Panc1 (cell line): ENCODE data around the gene SPECC1L. TPM values are rescaled to one million over a fixed set of nuclear protein-coding genes. Genes with fewer than 3 reads are reported as not detected.

Experiments used
- ATAC-seq: fragments of 200-7000 bp; cut with Tn5 transposase; 2 replicates; pipeline ENCODE4 v1.9.1; 2020; ENCODE audit warnings: mild to moderate bottlenecking, moderate library complexity
- BruUV-seq: library from RNA; stranded (reverse); fragments of 400-500 nt; replicated peaks from 2 replicates; lab custom pipeline; 2021; lab: Mats Ljungman, UMichigan
- CTCF ChIA-PET: fragments of 300-600 bp; sonication (Branson Sonifier 250); formaldehyde crosslinking; loops from one replicate; lab custom pipeline; 2022; ENCODE audit warnings: antibody characterized with exemption; lab: Charles Lee
- POLR2A ChIA-PET: fragments of 300-600 bp; sonication (Branson Sonifier 250); formaldehyde crosslinking; loops from one replicate; lab custom pipeline; 2022; ENCODE audit warnings: antibody characterized with exemption; lab: Charles Lee
- DNase-seq: peaks from one replicate; pipeline ENCODE4 v3.0.0-alpha.2; 2010; ENCODE audit warnings: low read depth, low spot score
- H3K27ac ChIP-seq: 2 replicates; pipeline ENCODE4 v1.5.1; 2011; ENCODE audit warnings: mild to moderate bottlenecking, low read length, inconsistent platforms
- H3K27me3 ChIP-seq: fragments of 200-500 bp; sonication (Bioruptor generic); 2 replicates; pipeline ENCODE4 v1.6.0; 2014; ENCODE audit warnings: low read length, inconsistent platforms; ENCODE audit not compliant: control insufficient read depth, insufficient read depth
- H3K36me3 ChIP-seq: fragments of 200-500 bp; sonication (Bioruptor generic); 2 replicates; pipeline ENCODE4 v1.5.1; 2014; ENCODE audit warnings: inconsistent platforms, mild to moderate bottlenecking, low read length, moderate library complexity; ENCODE audit not compliant: control insufficient read depth, insufficient read depth
- H3K4me1 ChIP-seq: 2 replicates; pipeline ENCODE4 v1.5.1; 2011; ENCODE audit warnings: inconsistent platforms, mild to moderate bottlenecking, low read length, moderate library complexity; ENCODE audit not compliant: control insufficient read depth, insufficient read depth
- H3K4me3 ChIP-seq, 2 experiments: 2 replicates each; pipeline ENCODE4 v1.5.1; 2011 to 2012; ENCODE audit warnings: low read depth in 2 of 2, low read length in 2 of 2, mild to moderate bottlenecking in 2 of 2, inconsistent platforms in 1 of 2, moderate library complexity in 1 of 2
- H3K9me3 ChIP-seq: fragments of 200-500 bp; sonication (Bioruptor generic); 2 replicates; pipeline ENCODE4 v1.5.1; 2014; ENCODE audit warnings: low read depth, mild to moderate bottlenecking, inconsistent platforms, low read length, moderate library complexity; ENCODE audit not compliant: control insufficient read depth, insufficient read depth
- CTCF ChIP-seq: fragments of 450-650 bp; IDR thresholded peaks from 2 replicates; pipeline ENCODE4 v1.5.1; 2017; ENCODE audit warnings: mild to moderate bottlenecking
- POLR2AphosphoS5 ChIP-seq: IDR thresholded peaks from 2 replicates; pipeline ENCODE4 v1.6.1; 2012; ENCODE audit warnings: mild to moderate bottlenecking, low read depth, low read length, moderate library complexity
- REST ChIP-seq, 2 experiments: IDR thresholded peaks; 2 replicates each; pipeline ENCODE4 v1.6.1; 2011 to 2012; ENCODE audit warnings: low read depth in 2 of 2, control low read depth in 1 of 2, low read length in 1 of 2, mild to moderate bottlenecking in 1 of 2, moderate library complexity in 1 of 2; ENCODE audit not compliant: insufficient read depth in 1 of 2
- SIN3A ChIP-seq: IDR thresholded peaks from 2 replicates; pipeline ENCODE4 v1.6.1; 2012; ENCODE audit warnings: low read depth, mild to moderate bottlenecking, low read length, moderate library complexity, borderline replicate concordance; ENCODE audit not compliant: insufficient read depth
- TCF7L2 ChIP-seq: IDR thresholded peaks from 2 replicates; pipeline ENCODE4 v1.6.1; 2011; ENCODE audit warnings: mild to moderate bottlenecking, low read depth, low read length, inconsistent platforms
- in situ Hi-C: cut with HindIII; loops from 2 replicates; pipeline ENCODE4 v1.10.0; 2016; ENCODE audit warnings: low sequenced_read_pairs, low pct_unique_long_range_greater_than_20kb
- intact Hi-C: fragments of 100-400 bp; cut with micrococcal nuclease; formaldehyde crosslinking; loops from one replicate; pipeline ENCODE4 v1.10.0; 2022; ENCODE audit not compliant: unreplicated experiment
- total RNA-seq: library from RNA; stranded (reverse); gene quantifications from one replicate; pipeline ENCODE4 v1.2.1, GENCODE V29; 2021; ENCODE audit not compliant: unreplicated experiment

SPECC1L gene
- total RNA-seq, 1 experiment from 2014 or later: 43.3 TPM

- no peaks in the 10 kb centered on the region for H3K27me3 ChIP-seq
- H3K36me3 ChIP-seq: no peaks in the 10 kb centered on the region
- no peaks in the 10 kb centered on the region for H3K4me1 ChIP-seq
- ChIA-PET POLR2A (no interaction called here), CTCF (no interaction called here)
- H3K9me3 ChIP-seq: no peaks in the 10 kb centered on the region
- intact Hi-C loops: no loop called here
- TF ChIP-seq SIN3A (no peak), CTCF (no peak), REST (IDR thresholded peaks at IDR 0.05; ENCODE audit: insufficient read depth in 1 of 2, low read depth in 2 of 2, low read length in 1 of 2) (no peak), TCF7L2 (no peak), POLR2AphosphoS5 (no peak)
- no peak overlapping the region for H3K4me3 ChIP-seq
- H3K27ac ChIP-seq: no peak overlapping the region
- no TSS peak for BruUV-seq
- no peak for DNase-seq
- 0 out of 2 replicates have a peak, but pooled peaks have one; percentile 14 for ATAC-seq
- in situ Hi-C loops: no loop called here
Observed at GRCh38 chr22:24444729-24445466, 174.3 kb downstream of the SPECC1L start.

DNA sequence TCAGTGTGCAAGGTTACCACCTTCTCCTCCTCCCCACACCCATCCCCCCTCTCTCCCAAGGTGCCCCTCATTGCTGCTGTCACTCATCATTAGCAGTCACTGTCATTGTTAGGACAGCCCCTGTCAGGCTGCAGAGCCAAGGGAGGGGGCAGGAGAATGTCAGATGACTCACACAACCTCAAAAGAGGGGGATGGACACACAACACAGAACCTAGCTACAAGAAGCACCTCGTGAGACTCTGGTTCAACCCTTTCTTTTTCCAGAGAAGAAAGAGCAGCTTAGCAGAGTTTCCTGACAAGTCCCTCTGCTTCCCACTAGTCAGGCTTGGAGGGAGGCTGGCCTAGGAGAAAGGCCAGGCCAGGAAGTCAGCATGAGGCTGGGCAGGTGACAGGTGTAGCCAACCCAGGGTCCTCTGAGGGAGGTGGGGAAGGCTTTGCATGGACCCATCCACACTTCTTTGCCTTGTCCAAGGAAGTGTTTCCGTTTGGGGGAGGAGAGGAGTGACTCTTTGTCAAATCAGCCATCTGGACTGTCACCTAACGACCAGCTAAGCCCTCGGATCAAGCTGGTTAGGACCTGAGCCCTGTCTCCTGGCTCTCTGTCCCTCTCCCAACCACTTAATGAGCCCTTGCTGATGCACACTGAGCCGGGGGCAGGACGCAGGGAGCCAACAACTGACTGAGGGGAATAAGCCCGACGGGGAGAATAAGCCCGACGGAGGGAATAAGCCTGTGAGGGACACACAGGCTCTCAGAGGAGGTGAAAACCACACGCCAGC, 175.0 kb downstream of the SPECC1L start:
- Histone ChIP-seq H3K36me3 (no peaks in the 10 kb centered on the region), H3K27ac (no peak overlapping the region), H3K4me1 (no peaks in the 10 kb centered on the region), H3K4me3 (no peak overlapping the region), H3K27me3 (no peaks in the 10 kb centered on the region), H3K9me3 (no peaks in the 10 kb centered on the region)
- in situ Hi-C loops: no loop called here
- no peak for ATAC-seq
- ChIA-PET POLR2A (no interaction called here), CTCF (no interaction called here)
- BruUV-seq: no TSS peak
- intact Hi-C loops: no loop called here
- TF ChIP-seq TCF7L2 (no peak), POLR2AphosphoS5 (no peak), REST (IDR thresholded peaks at IDR 0.05; ENCODE audit: insufficient read depth in 1 of 2, low read depth in 2 of 2, low read length in 1 of 2) (no peak), SIN3A (no peak), CTCF (no peak)
- DNase-seq: no peak
